A549 (cell line): ENCODE results near the gene FSTL4.
"Not testable (repeated sequence)": the region's sequence is repeated elsewhere in the genome, so short reads cannot be mapped to it uniquely, and the experiment has no call there.

Source experiments
- CTCF ChIP-seq: fragments of >200 bp; sonication (Bioruptor Twin); formaldehyde crosslinking; IDR thresholded peaks from 3 replicates; pipeline ENCODE4 v1.5.1; 2016
- EP300 ChIP-seq, 2 experiments: fragments of >200 bp; sonication (Bioruptor Twin); formaldehyde crosslinking; IDR thresholded peaks; 2 replicates in 1 of 2; 3 replicates in 1 of 2; pipeline ENCODE4 v1.6.1; 2016 to 2017
- ESRRA ChIP-seq: fragments of 150-350 bp; IDR thresholded peaks from 2 replicates; pipeline ENCODE4 v1.6.1; 2014; ENCODE audit warnings: mild to moderate bottlenecking, low read length, borderline replicate concordance
- HOXA7 ChIP-seq: fragments of 250-450 bp; sonication (Bioruptor Pico); IDR thresholded peaks from 2 replicates; pipeline ENCODE4 v1.5.0; 2020; ENCODE audit warnings: mild to moderate bottlenecking, moderate library complexity
- MAFK ChIP-seq: fragments of 450-650 bp; IDR thresholded peaks from 2 replicates; pipeline ENCODE4 v1.6.1; 2014; ENCODE audit not compliant: partially characterized antibody
- MAZ ChIP-seq: fragments of 150-350 bp; IDR thresholded peaks from 2 replicates; pipeline ENCODE4 v1.6.1; 2014; ENCODE audit warnings: antibody characterized with exemption, low read depth, low read length, borderline replicate concordance
- MYC ChIP-seq: IDR thresholded peaks from 2 replicates; pipeline ENCODE4 v1.6.1; 2012; ENCODE audit warnings: mild to moderate bottlenecking, inconsistent platforms, low read length, improper control_type of control experiment, borderline replicate concordance
- NPAS2 ChIP-seq: fragments of 250-450 bp; sonication (Bioruptor Pico); IDR thresholded peaks from 2 replicates; pipeline ENCODE4 v1.8.0; 2022; ENCODE audit warnings: mild to moderate bottlenecking, moderate library complexity, borderline replicate concordance
- POLR2A ChIP-seq: IDR thresholded peaks from 2 replicates; pipeline ENCODE4 v1.6.1; 2012; ENCODE audit warnings: mild to moderate bottlenecking, low read length
- RAD21 ChIP-seq, 2 experiments: fragments of >200 bp in 1 of 2; sonication (Bioruptor Twin) in 1 of 2; formaldehyde crosslinking in 1 of 2; IDR thresholded peaks in 1 of 2; conservative IDR thresholded peaks in 1 of 2; 2 replicates in 1 of 2; 3 replicates in 1 of 2; pipeline ENCODE4 v1.6.1; 2012 to 2018; ENCODE audit warnings: inconsistent platforms in 1 of 2
- RCOR1 ChIP-seq: fragments of 150-350 bp; IDR thresholded peaks from 2 replicates; pipeline ENCODE4 v1.6.1; 2014; ENCODE audit warnings: antibody characterized with exemption, low read length, low read depth
- RFX5 ChIP-seq: fragments of 450-650 bp; IDR thresholded peaks from 2 replicates; pipeline ENCODE4 v1.7.1; 2014; ENCODE audit warnings: antibody characterized with exemption, mild to moderate bottlenecking, moderate library complexity
- ZFP36 ChIP-seq: fragments of 450-650 bp; IDR thresholded peaks from 2 replicates; pipeline ENCODE4 v1.6.1; 2014; ENCODE audit warnings: borderline replicate concordance; ENCODE audit not compliant: partially characterized antibody
- TF ChIP-seq, protein P1 (sequence below): IDR thresholded peaks from 2 replicates; pipeline ENCODE4 v1.6.1; 2012

GRCh38 chr5:133445204-133445603, 167.1 kb downstream of the FSTL4 start:
- not testable (repeated sequence) for TF ChIP-seq POLR2A; CTCF; ESRRA; HOXA7 (CRISPR knock-in tag); NPAS2 (CRISPR knock-in tag); MAZ; RFX5; EP300 (IDR thresholded peaks at IDR 0.05); RAD21 (conservative IDR thresholded peaks at IDR 0.05 in 1 of 2, IDR thresholded peaks at IDR 0.05 in 1 of 2); RCOR1; MYC; MAFK; ZFP36
- TF ChIP-seq, protein P1, sequence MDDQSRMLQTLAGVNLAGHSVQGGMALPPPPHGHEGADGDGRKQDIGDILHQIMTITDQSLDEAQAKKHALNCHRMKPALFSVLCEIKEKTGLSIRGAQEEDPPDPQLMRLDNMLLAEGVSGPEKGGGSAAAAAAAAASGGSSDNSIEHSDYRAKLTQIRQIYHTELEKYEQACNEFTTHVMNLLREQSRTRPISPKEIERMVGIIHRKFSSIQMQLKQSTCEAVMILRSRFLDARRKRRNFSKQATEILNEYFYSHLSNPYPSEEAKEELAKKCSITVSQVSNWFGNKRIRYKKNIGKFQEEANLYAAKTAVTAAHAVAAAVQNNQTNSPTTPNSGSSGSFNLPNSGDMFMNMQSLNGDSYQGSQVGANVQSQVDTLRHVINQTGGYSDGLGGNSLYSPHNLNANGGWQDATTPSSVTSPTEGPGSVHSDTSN: not testable (repeated sequence)
